GM18499 (cell line): ENCODE measurements around the gene LRIT3.

ENCODE experiments used
- ATAC-seq: cut with Tn5 transposase; IDR thresholded peaks from one replicate; pipeline ENCODE4 v1.9.1; 2021; ENCODE audit warnings: moderate number of reproducible peaks; ENCODE audit not compliant: insufficient read depth, unreplicated experiment

The LRIT3 gene

GRCh38 chr4:109887071-109887470 lies 39.2 kb downstream of the LRIT3 start:
- no peak for ATAC-seq

GRCh38 chr4:109890076-109890475 lies 42.2 kb downstream of the LRIT3 start:
- no peak for ATAC-seq

- ATAC-seq = no peak
These were observed 54.8 kb downstream of the LRIT3 start for GRCh38 chr4:109902559-109903251.

GRCh38 chr4:109908731-109909130 lies 60.8 kb downstream of the LRIT3 start:
- ATAC-seq = no peak

GRCh38 chr4:109910256-109910655 lies 62.3 kb downstream of the LRIT3 start:
- ATAC-seq = no peak

- no peak for ATAC-seq
These were observed 65.0 kb downstream of the LRIT3 start, which contains the start of gene EGF for GRCh38 chr4:109912706-109913595. Gene EGF (plus strand): TSS chr4:109912883. CDS start chr4:109913336, 453 bp downstream.

GRCh38 chr4:109913596-109914241 lies 65.8 kb downstream of the LRIT3 start:
- no peak for ATAC-seq

GRCh38 chr4:109914322-109914721 lies 66.4 kb downstream of the LRIT3 start:
- no peak for ATAC-seq

- ATAC-seq = no peak
These were observed 67.6 kb downstream of the LRIT3 start for GRCh38 chr4:109915385-109916026.

- ATAC-seq = no peak
These were observed 68.1 kb downstream of the LRIT3 start for GRCh38 chr4:109916027-109916409.

GRCh38 chr4:109921384-109921808 lies 73.5 kb downstream of the LRIT3 start:
- ATAC-seq = no peak
